Activated CD8-positive, alpha-beta memory T cell treated with anti-CD3 and anti-CD28 coated beads, Interleukin-2, amount 10 ng/mL, durations not matched to agents 7 days and 5 days (primary cell): ENCODE measurements around the gene BRD7. TPM values are rescaled to one million over a fixed set of nuclear protein-coding genes. Genes with fewer than 3 reads are reported as not detected.

ENCODE experiments used
- ATAC-seq: fragments of 150-1000 bp; cut with Tn5 transposase; one replicate; pipeline ENCODE4 v1.10.0; 2021; ENCODE audit warnings: moderate library complexity
- CTCF ChIA-PET: fragments of 350-600 bp; sonication (Branson Sonifier 250); formaldehyde crosslinking; loops from one replicate; lab custom pipeline; 2021; ENCODE audit warnings: antibody characterized with exemption; lab: Charles Lee
- DNase-seq: peaks from one replicate; pipeline ENCODE4 v3.0.0-alpha.2; 2020
- H3K27ac Mint-ChIP-seq: one replicate; pipeline ENCODE4 v1.8.0; 2021; ENCODE audit warnings: mild to moderate bottlenecking, mixed read lengths
- H3K27me3 Mint-ChIP-seq: one replicate; pipeline ENCODE4 v1.8.0; 2021; ENCODE audit warnings: mixed read lengths
- H3K36me3 Mint-ChIP-seq: one replicate; pipeline ENCODE4 v1.8.0; 2021; ENCODE audit warnings: mild to moderate bottlenecking, mixed read lengths
- H3K4me1 Mint-ChIP-seq: one replicate; pipeline ENCODE4 v1.8.0; 2021; ENCODE audit warnings: mixed read lengths
- H3K4me3 Mint-ChIP-seq: one replicate; pipeline ENCODE4 v1.8.0; 2021; ENCODE audit warnings: mild to moderate bottlenecking, moderate library complexity, mixed read lengths
- H3K9me3 Mint-ChIP-seq: one replicate; pipeline ENCODE4 v1.8.0; 2022; ENCODE audit warnings: low read depth, mixed read lengths
- total RNA-seq, 2 experiments: library from RNA; stranded (reverse); gene quantifications; one replicate each; pipeline ENCODE4 v1.2.3, GENCODE V29; 2021

The BRD7 gene
- total RNA-seq, 2 experiments from 2014 or later = 85.0 to 102 TPM

- DNase-seq (no peak), ATAC-seq (no peak)
- no peaks in the 10 kb centered on the region for H3K9me3 Mint-ChIP-seq
- H3K36me3 Mint-ChIP-seq = peaks cover 28% of the 10 kb centered on the region
- no peaks in the 10 kb centered on the region for H3K27me3 Mint-ChIP-seq
- peak overlapping the region; percentile 98 for H3K27ac Mint-ChIP-seq
- CTCF ChIA-PET = interaction anchor here (1.4 to 2.9 kb wide), 5 partner anchors 9 to 83 kb away, joined by 4 to 16 read pairs (median 5); no protein-coding TSS in a partner anchor
- H3K4me3 Mint-ChIP-seq = no peak overlapping the region
- H3K4me1 Mint-ChIP-seq = peaks cover 89% of the 10 kb centered on the region
These were observed 96.6 kb downstream of the BRD7 start for GRCh38 chr16:50272111-50272571.

DNA sequence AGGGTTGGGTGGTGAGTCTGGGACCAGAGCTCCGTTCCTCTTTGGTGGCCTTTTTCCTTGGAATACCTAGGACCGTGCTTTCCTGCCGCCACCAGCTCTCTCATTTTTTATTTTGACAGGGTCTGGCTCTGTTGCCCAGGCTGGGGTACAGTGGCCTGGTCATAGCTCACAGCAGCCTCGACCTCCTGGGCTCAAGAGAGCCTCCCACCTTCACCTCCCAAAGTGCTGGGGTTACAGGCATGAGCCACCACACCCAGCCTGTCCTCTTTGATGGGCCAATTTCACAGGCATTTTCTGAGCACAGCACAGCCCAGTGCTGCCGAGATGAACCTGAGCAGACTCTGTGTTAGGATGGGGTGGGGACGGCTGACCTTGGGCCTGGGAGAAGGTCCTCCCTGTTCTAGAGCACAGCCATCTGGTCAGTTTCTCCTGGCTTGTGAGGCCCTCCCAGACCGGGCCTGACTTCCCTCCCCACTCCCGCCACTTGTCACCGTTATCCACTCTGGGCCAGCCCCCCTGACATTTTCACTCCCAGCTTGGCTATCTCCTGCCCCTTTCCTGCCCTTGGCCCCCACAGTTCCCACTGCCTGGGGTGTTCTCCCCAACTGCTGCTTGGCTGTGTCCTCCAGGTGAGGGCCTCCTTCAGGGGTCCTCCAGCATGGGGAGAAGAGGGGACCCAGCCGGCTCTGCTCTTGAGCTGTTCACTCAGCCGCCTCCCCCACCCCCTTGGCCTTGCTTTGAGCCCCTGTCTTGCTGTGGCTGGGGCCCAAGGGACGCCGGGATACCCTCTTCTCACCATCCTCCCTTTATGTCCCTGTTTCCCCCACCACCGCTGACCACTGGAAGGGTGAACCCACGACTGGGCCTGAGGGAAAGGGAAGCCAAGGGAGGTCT, 97.4 kb downstream of the BRD7 start:
- CTCF ChIA-PET = interaction anchor here (1.4 to 2.9 kb wide), 3 partner anchors 10 to 61 kb away, joined by 4 to 16 read pairs (median 5); no protein-coding TSS in a partner anchor
- DNase-seq = no peak
- Mint-ChIP-seq H3K27ac (peak overlapping the region; percentile 98), H3K4me1 (peaks cover 82% of the 10 kb centered on the region), H3K27me3 (no peaks in the 10 kb centered on the region), H3K4me3 (no peak overlapping the region), H3K36me3 (peaks cover 23% of the 10 kb centered on the region), H3K9me3 (no peaks in the 10 kb centered on the region)
- no peak for ATAC-seq

- ATAC-seq (no peak), DNase-seq (no peak)
- Mint-ChIP-seq H3K27me3 (no peaks in the 10 kb centered on the region), H3K36me3 (peaks cover 24% of the 10 kb centered on the region), H3K9me3 (no peaks in the 10 kb centered on the region), H3K4me1 (peaks cover 80% of the 10 kb centered on the region), H3K27ac (no peak overlapping the region), H3K4me3 (no peak overlapping the region)
- CTCF ChIA-PET = interaction anchor here (0.7 to 1.1 kb wide), 2 partner anchors 57 to 202 kb away, joined by 3 read pairs; no protein-coding TSS in a partner anchor
These were observed 98.2 kb downstream of the BRD7 start for GRCh38 chr16:50270510-50271147.

DNA sequence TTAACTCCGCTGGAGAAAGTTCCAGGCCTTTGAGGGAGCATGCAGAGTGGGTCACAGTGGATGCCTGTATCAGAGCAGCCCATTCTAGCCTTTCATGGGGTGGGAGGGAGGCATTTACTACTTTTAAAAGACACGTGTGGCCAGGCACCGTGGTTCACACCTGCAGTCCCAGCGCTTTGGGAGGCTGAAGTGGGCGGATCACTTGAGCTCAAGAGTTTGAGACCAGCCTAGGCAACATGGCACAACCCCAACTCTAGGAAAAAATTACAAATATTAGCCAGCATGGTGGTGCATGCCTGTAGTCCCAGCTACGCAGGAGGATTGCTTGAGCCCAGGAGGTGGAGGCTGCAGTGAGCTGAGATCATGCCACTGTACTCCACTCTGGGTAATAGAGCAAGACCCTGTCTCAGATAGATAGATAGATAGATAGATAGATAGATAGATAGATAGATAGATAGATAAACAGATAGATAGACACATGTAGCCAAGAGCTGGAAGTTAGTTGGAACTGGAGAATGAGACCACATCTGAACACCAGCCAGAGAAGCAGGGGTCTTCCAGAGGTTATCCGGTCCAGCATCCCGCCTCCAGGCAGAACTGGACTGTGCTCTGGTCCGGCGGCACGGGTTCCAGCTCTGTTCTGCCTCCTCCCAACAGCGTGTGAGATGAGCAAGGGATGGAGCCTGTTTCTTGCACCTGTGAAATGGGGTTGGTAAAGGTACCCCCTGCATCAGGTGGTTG, 98.8 kb downstream of the BRD7 start:
- Mint-ChIP-seq H3K4me1 (peaks cover 80% of the 10 kb centered on the region), H3K27ac (peak overlapping the region; percentile 67), H3K9me3 (no peaks in the 10 kb centered on the region), H3K4me3 (no peak overlapping the region), H3K36me3 (peaks cover 21% of the 10 kb centered on the region), H3K27me3 (no peaks in the 10 kb centered on the region)
- CTCF ChIA-PET = interaction anchor here (0.7 to 1.1 kb wide), 2 partner anchors 57 to 201 kb away, joined by 3 read pairs; no protein-coding TSS in a partner anchor
- DNase-seq (no peak), ATAC-seq (no peak)

- peak overlapping the region; percentile 13 for H3K4me3 Mint-ChIP-seq
- CTCF ChIA-PET = interaction anchor here (1.1 to 3.1 kb wide), 7 partner anchors 9 to 85 kb away, joined by 3 to 19 read pairs (median 4); no protein-coding TSS in a partner anchor
- peaks cover 21% of the 10 kb centered on the region for H3K36me3 Mint-ChIP-seq
- DNase-seq (no peak), ATAC-seq (no peak)
- peaks cover 83% of the 10 kb centered on the region for H3K4me1 Mint-ChIP-seq
- H3K27ac Mint-ChIP-seq = peak overlapping the region; percentile 67
- H3K9me3 Mint-ChIP-seq = no peaks in the 10 kb centered on the region
- H3K27me3 Mint-ChIP-seq = no peaks in the 10 kb centered on the region
These were observed 99.6 kb downstream of the BRD7 start for GRCh38 chr16:50269061-50269705.

- Mint-ChIP-seq H3K27me3 (no peaks in the 10 kb centered on the region), H3K27ac (peak overlapping the region; percentile 99), H3K9me3 (no peaks in the 10 kb centered on the region), H3K4me3 (peak overlapping the region; percentile 97), H3K4me1 (peaks cover 83% of the 10 kb centered on the region), H3K36me3 (peaks cover 23% of the 10 kb centered on the region)
- ATAC-seq (no peak), DNase-seq (no peak)
- CTCF ChIA-PET = interaction anchor here (0.6 to 3.3 kb wide), 11 partner anchors 10 to 538 kb away, joined by 3 to 19 read pairs (median 4); no protein-coding TSS in a partner anchor
These were observed 100.4 kb downstream of the BRD7 start for GRCh38 chr16:50268352-50268751.

DNA sequence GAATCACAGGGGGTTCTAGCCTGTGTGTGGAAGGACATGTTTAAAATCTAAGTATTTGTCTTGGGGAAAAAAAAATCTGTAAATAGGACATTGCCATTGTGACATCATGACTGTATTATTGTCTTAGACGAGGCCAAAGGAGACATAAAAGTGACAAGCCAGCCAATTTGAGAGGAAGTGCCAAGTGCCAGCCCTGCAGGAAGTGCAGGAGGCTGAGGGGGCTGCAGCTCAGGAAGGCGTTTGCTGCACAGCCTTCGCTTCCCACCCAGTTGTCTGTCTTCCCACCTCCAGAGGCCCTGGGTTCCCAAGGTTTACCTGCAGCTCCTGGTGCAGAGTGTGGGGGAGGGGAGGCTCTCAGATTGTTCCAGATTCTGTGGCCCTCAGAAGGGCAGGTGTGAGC, 101.1 kb downstream of the BRD7 start:
- DNase-seq (peak; percentile 58), ATAC-seq (no peak)
- CTCF ChIA-PET = interaction anchor here (1.3 to 3.7 kb wide), 9 partner anchors 7 to 87 kb away, joined by 3 to 27 read pairs (median 5); no protein-coding TSS in a partner anchor
- H3K9me3 Mint-ChIP-seq = no peaks in the 10 kb centered on the region
- H3K36me3 Mint-ChIP-seq = peaks cover 23% of the 10 kb centered on the region
- no peaks in the 10 kb centered on the region for H3K27me3 Mint-ChIP-seq
- peak overlapping the region; percentile 99 for H3K27ac Mint-ChIP-seq
- peaks cover 83% of the 10 kb centered on the region for H3K4me1 Mint-ChIP-seq
- peak overlapping the region; percentile 97 for H3K4me3 Mint-ChIP-seq

DNA sequence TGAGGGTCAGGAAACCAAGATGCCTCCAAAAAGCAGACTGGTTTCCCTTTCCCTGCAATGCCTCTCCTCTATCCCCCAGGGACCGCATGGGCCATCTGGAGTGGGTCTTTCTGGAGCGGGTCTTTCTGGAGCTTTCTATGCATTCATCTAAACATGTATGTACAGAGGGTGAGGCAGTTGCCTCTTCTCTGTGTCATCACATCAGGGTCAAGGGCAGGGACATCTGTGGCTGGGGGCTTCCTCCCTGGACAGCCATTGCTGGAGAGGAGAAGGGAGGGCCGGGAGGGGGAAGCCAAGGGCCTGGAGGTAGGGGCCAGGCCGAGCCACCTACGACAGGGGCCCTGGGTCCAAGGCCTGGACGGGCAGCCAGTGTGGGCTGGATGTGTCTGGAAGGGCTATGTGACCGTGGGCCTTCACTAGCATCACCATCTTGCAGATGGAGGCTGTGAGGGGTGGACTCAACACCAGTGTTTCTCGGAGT, 101.6 kb downstream of the BRD7 start:
- H3K27me3 Mint-ChIP-seq = no peaks in the 10 kb centered on the region
- H3K36me3 Mint-ChIP-seq = peaks cover 19% of the 10 kb centered on the region
- H3K27ac Mint-ChIP-seq = peak overlapping the region; percentile 99
- no peaks in the 10 kb centered on the region for H3K9me3 Mint-ChIP-seq
- CTCF ChIA-PET = interaction anchor here (1.1 to 3.7 kb wide), 10 partner anchors 7 to 61 kb away, joined by 3 to 27 read pairs (median 4); no protein-coding TSS in a partner anchor
- H3K4me1 Mint-ChIP-seq = peaks cover 81% of the 10 kb centered on the region
- ATAC-seq (peak; percentile 7), DNase-seq (no peak)
- H3K4me3 Mint-ChIP-seq = peak overlapping the region; percentile 97

- ATAC-seq (peak; percentile 85), DNase-seq (peak; percentile 93)
- Mint-ChIP-seq H3K4me3 (peak within 1 kb of the TSS; percentile 97), H3K4me1 (peaks cover 80% of the 10 kb centered on the region), H3K27ac (peak within 1 kb of the TSS; percentile 99), H3K36me3 (peaks cover 18% of the 10 kb centered on the region), H3K27me3 (no peaks in the 10 kb centered on the region), H3K9me3 (no peaks in the 10 kb centered on the region)
- CTCF ChIA-PET = interaction anchor here (1.0 to 3.7 kb wide), 8 partner anchors 8 to 87 kb away, joined by 3 to 27 read pairs (median 8); no protein-coding TSS in a partner anchor
These were observed 102.3 kb downstream of the BRD7 start, which contains the start of gene ADCY7 for GRCh38 chr16:50266337-50267091. ADCY7 (plus strand) TSS chr16:50266551; CDS start chr16:50288180, 21,629 bp downstream.
